Measurements from ENCODE around the gene C10orf90. TPM values are rescaled to one million over a fixed set of nuclear protein-coding genes. Genes with fewer than 3 reads are reported as not detected.
A peak's percentile ranks its signal among the peaks of the same experiment; 100 is the strongest.

Gene C10orf90
- total RNA-seq, 2 experiments from 2014 or later = not detected

DNA sequence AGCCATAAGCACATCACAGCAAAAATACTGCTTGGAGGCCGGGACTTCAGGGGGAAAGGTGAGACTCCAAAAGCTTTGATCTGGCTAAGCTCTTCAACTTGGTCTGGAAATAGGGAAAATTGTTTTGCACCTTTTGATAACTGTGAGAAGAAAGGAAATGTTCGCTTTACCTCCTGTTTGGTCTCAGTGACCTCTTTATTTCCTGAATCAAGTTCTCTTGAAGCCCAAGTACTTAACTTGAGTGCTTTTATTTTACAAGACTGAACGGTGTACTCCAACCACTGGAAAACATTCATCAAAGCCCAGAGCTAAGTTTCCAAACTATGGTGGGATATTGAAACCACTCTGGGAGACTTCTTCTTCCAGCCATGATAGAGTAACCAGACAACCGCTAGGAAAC lies 5.3 kb downstream of the C10orf90 start:
- Histone ChIP-seq H3K4me3 (ENCODE audit: low read length) (no peak overlapping the region), H3K36me3 (ENCODE audit: insufficient read depth, low read length) (no peaks in the 10 kb centered on the region), H3K4me1 (ENCODE audit: insufficient read depth, low read length) (no peaks in the 10 kb centered on the region), H3K27ac (ENCODE audit: low read depth in 1 of 2, low read length in 2 of 2) (no peak overlapping the region), H3K9me3 (ENCODE audit: control insufficient read depth in 1 of 2, insufficient read depth in 1 of 2, low read length in 2 of 2) (no peaks in the 10 kb centered on the region), H3K27me3 (ENCODE audit: control insufficient read depth in 1 of 2, insufficient read depth in 2 of 2, low read length in 2 of 2) (no peaks in the 10 kb centered on the region)
- Mint-ChIP-seq H3K4me1 (ENCODE audit: low read depth) (no peaks in the 10 kb centered on the region), H3K27me3 (peaks cover 9% of the 10 kb centered on the region), H3K27ac (no peak overlapping the region), H3K4me3 (no peak overlapping the region), H3K9me3 (no peaks in the 10 kb centered on the region), H3K36me3 (ENCODE audit: low read depth) (no peaks in the 10 kb centered on the region)
- intact Hi-C loops (cut with DNase I, micrococcal nuclease) = no loop called here
- ATAC-seq (ENCODE audit: poor library complexity) = no peak
- TF ChIP-seq, protein P1, sequence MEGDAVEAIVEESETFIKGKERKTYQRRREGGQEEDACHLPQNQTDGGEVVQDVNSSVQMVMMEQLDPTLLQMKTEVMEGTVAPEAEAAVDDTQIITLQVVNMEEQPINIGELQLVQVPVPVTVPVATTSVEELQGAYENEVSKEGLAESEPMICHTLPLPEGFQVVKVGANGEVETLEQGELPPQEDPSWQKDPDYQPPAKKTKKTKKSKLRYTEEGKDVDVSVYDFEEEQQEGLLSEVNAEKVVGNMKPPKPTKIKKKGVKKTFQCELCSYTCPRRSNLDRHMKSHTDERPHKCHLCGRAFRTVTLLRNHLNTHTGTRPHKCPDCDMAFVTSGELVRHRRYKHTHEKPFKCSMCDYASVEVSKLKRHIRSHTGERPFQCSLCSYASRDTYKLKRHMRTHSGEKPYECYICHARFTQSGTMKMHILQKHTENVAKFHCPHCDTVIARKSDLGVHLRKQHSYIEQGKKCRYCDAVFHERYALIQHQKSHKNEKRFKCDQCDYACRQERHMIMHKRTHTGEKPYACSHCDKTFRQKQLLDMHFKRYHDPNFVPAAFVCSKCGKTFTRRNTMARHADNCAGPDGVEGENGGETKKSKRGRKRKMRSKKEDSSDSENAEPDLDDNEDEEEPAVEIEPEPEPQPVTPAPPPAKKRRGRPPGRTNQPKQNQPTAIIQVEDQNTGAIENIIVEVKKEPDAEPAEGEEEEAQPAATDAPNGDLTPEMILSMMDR (IDR thresholded peaks at IDR 0.05) = no peak
- DNase-seq = no peak
- POLR2A ChIA-PET = no interaction called here
- CTCF ChIA-PET = no interaction called here

DNA sequence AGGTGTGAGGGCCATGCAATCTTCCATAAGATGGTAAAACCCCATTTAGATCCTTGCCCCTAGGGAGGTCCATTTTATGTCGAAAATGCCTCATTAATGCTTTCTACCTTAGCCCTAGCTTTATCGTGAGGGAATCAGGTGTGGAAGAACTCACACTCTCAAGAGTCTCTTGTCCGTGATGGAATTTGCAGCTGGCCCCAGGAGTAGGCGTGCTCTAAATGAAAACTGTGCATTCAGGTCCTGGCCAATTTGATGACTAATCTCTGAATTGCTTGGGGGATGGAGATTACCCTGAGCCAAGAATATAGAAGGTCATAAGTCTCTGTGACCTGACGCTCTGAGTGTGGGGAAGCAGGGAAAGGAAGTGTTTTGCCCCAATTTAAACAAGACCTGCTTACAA lies 6.6 kb downstream of the C10orf90 start:
- no peak overlapping the region for H3K4me3 Mint-ChIP-seq

DNA sequence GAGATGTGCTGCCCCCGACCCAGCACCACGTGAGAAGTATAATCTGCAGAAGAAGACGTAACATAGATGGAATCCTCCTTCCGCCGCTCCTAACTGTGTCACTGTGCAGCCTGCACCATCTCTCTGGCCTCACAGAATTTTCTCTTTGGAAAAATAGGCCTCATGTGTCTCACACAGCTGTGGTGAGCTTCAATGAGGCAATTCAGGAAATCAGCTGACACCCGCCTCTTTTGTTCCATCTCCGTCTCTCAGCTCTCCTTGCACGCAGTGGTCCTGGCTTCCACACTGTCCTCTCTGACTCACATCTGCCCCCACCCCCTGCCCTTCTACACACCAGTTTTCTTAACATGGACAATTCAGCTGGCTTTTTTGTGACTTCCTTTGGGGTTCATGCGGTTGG lies 7.2 kb downstream of the C10orf90 start:
- Mint-ChIP-seq H3K36me3 (ENCODE audit: low read depth) (no peaks in the 10 kb centered on the region), H3K4me1 (ENCODE audit: low read depth) (no peaks in the 10 kb centered on the region), H3K4me3 (no peak overlapping the region), H3K27ac (no peak overlapping the region), H3K9me3 (no peaks in the 10 kb centered on the region), H3K27me3 (peaks cover 9% of the 10 kb centered on the region)
- CTCF ChIA-PET = no interaction called here
- POLR2A ChIA-PET = no interaction called here
- no peaks in the 10 kb centered on the region for H3K4me1 ChIP-seq (ENCODE audit: insufficient read depth, low read length)
- no peaks in the 10 kb centered on the region for H3K9me3 ChIP-seq (ENCODE audit: control insufficient read depth in 1 of 2, insufficient read depth in 1 of 2, low read length in 2 of 2)
- TF ChIP-seq, protein P1 (IDR thresholded peaks at IDR 0.05) = no peak
- no peak overlapping the region for H3K4me3 ChIP-seq (ENCODE audit: low read length)
- intact Hi-C loops (cut with DNase I, micrococcal nuclease) = no loop called here
- ATAC-seq (ENCODE audit: poor library complexity) (no peak), DNase-seq (peak in 3 of 14 experiments; percentile 13 to 62 (median 31))
- no peaks in the 10 kb centered on the region for H3K36me3 ChIP-seq (ENCODE audit: insufficient read depth, low read length)
- no peaks in the 10 kb centered on the region for H3K27me3 ChIP-seq (ENCODE audit: control insufficient read depth in 1 of 2, insufficient read depth in 2 of 2, low read length in 2 of 2)
- no peak overlapping the region for H3K27ac ChIP-seq (ENCODE audit: low read depth in 1 of 2, low read length in 2 of 2)

More for the DNA sequence above, 6.6 kb downstream of the C10orf90 start:
- DNase-seq (peak in 1 of 14 experiments; percentile 15), ATAC-seq (ENCODE audit: poor library complexity) (no peak)
- POLR2A ChIA-PET = no interaction called here
- Histone ChIP-seq H3K27ac (ENCODE audit: low read depth in 1 of 2, low read length in 2 of 2) (no peak overlapping the region), H3K4me1 (ENCODE audit: insufficient read depth, low read length) (no peaks in the 10 kb centered on the region), H3K36me3 (ENCODE audit: insufficient read depth, low read length) (no peaks in the 10 kb centered on the region), H3K9me3 (ENCODE audit: control insufficient read depth in 1 of 2, insufficient read depth in 1 of 2, low read length in 2 of 2) (no peaks in the 10 kb centered on the region), H3K27me3 (ENCODE audit: control insufficient read depth in 1 of 2, insufficient read depth in 2 of 2, low read length in 2 of 2) (no peaks in the 10 kb centered on the region), H3K4me3 (ENCODE audit: low read length) (no peak overlapping the region)
- Mint-ChIP-seq H3K9me3 (no peaks in the 10 kb centered on the region), H3K27me3 (peaks cover 9% of the 10 kb centered on the region), H3K27ac (no peak overlapping the region), H3K4me1 (ENCODE audit: low read depth) (no peaks in the 10 kb centered on the region), H3K36me3 (ENCODE audit: low read depth) (no peaks in the 10 kb centered on the region)
- TF ChIP-seq, protein P1 (IDR thresholded peaks at IDR 0.05) = no peak
- intact Hi-C loops (cut with DNase I, micrococcal nuclease) = no loop called here
- CTCF ChIA-PET = no interaction called here
